D721Med (cell line): Measurements from ENCODE around the gene DOCK11.

ENCODE experiments used
- DNase-seq: peaks from one replicate; pipeline ENCODE4 v3.0.0; 2011; ENCODE audit warnings: low spot score; ENCODE audit not compliant: insufficient read length
- FAIRE-seq: peaks from 2 replicates; lab custom pipeline; 2011; peaks lifted over from hg19 to GRCh38; lab: Jason Lieb, UNC
- TF ChIP-seq, protein P1 (sequence below): IDR thresholded peaks from 2 replicates; pipeline ENCODE4 v1.5.1; 2012; ENCODE audit warnings: mild to moderate bottlenecking, control low read depth; ENCODE audit not compliant: insufficient read depth; ENCODE audit errors: missing control alignments

The DOCK11 gene

DNA sequence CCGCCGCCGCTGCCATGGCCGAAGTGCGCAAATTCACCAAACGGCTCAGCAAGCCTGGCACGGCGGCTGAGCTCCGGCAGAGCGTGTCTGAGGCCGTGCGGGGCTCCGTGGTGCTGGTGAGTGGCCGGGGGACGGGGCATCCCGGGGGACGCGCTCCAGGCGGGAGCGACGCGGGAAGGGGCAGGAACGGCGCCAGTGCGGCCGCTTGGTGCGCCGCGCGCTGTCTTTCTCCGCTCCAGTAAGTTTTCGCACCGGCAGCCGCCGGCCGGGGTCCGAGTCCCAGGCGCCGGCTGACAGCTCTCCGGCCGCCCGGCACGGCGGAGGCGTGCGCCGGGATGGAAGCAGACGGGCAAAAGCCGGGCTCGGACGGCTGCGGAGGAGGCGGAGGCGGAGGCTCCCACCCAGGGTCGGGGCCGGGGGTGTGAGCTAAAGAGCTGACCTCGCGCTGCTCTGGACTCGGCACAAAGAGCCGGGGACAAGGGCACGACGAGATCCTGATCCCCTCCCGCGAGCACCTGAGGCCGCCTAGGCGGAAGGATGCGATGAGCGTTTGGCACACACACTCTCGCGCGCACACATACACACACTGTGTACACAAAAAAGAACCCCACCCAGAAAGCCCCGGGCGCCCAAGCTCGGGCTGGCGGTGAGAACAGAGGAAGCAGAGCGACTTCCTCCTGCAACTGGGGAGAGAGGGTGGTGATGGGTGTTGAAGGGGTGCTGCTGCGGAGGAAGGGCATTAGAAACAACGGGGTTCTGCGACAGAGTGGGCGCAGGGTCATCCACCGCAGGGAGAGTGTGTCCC, 545 bp downstream of the DOCK11 start:
- no peak for DNase-seq
- no peak for FAIRE-seq
- TF ChIP-seq, protein P1, sequence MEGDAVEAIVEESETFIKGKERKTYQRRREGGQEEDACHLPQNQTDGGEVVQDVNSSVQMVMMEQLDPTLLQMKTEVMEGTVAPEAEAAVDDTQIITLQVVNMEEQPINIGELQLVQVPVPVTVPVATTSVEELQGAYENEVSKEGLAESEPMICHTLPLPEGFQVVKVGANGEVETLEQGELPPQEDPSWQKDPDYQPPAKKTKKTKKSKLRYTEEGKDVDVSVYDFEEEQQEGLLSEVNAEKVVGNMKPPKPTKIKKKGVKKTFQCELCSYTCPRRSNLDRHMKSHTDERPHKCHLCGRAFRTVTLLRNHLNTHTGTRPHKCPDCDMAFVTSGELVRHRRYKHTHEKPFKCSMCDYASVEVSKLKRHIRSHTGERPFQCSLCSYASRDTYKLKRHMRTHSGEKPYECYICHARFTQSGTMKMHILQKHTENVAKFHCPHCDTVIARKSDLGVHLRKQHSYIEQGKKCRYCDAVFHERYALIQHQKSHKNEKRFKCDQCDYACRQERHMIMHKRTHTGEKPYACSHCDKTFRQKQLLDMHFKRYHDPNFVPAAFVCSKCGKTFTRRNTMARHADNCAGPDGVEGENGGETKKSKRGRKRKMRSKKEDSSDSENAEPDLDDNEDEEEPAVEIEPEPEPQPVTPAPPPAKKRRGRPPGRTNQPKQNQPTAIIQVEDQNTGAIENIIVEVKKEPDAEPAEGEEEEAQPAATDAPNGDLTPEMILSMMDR: no peak

DNA sequence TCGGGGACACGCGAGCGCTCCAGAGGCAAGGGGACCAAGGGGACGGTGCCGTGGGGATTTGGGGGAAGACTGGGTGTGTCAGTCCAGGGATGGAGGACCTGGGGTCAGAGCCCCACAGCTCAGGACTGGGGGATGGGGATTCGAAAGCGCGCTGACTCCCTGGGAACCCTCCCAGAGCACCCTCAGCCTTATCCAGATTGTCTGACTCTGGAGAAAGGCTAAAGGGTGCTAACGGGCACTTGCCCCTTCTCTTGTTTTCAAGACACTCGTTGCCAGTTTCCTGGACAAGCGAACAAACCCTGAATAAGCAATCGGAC, 1.1 kb downstream of the DOCK11 start:
- DNase-seq (no peak), FAIRE-seq (no peak)
- TF ChIP-seq, protein P1: no peak

DNA sequence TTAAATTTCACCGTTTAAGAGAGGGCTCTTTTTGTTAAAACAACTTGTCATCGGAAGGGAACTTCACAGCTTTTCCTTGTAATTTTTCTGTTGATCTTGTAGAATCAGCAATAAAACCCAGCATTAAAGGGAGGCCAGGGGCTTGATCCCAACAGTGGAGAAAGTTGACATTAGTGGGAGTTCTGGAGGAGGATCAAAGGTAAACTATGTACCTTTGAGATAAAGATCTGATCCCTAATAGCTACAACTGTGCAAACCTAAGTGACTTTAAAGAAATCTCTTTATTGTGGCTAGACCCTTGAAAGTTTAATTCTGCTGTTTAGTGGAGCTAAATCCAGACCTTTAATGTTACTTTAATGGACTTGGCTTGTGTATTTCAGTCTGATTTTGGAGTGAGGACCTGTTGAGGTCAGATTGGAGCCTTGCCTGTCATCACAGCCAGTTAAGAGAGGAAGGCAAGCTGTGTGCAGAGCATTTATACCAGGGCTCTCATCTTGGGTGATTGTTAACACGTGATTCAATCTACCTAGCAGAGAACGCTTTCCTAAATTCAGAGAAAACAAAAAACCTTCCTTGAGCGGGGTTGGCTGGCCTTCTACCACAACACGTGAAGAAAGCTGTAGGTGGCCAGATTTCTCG, 1.7 kb downstream of the DOCK11 start:
- peak; percentile 25 for FAIRE-seq
- TF ChIP-seq, protein P1: no peak
- DNase-seq: no peak

DNA sequence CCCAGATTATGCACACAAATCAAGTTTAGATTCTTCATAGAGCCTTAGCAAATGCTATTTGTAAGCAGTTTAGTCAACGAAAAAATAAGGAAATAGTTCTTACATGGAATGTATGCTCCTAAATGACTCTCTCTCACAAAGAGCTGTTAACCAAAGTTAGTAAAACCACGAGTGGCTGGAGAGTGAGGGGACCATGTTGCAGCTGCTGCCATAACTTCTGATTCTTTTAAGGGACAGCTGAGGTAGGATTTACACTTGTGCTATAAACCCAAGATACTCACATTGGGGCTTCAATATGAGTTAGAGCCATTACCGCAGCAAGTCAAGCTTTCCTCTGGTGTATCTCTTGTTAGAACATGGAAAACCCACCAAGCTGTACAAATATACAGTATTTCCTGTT, 2.7 kb downstream of the DOCK11 start:
- no peak for DNase-seq
- TF ChIP-seq, protein P1: no peak
- no peak for FAIRE-seq

DNA sequence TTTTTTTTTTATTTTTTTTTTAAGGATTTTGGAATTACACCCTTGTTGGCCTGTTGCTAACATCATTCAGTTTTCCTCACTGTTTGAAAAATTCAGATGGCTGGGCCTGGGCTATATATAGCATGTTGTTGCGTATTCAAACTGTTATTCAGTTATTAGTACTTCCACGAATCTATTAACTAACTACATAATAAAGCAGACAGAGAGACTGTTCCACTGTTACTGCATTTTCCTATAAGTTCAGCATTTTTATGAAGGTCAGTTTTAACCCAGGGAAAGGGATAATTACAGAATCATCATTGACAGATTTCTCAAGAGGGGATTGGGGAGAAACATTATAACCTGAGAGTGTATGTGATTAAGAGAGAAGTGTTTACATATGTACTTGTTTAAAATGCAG, 3.1 kb downstream of the DOCK11 start:
- no peak for DNase-seq
- peak; percentile 25 for FAIRE-seq
- TF ChIP-seq, protein P1: no peak

DNA sequence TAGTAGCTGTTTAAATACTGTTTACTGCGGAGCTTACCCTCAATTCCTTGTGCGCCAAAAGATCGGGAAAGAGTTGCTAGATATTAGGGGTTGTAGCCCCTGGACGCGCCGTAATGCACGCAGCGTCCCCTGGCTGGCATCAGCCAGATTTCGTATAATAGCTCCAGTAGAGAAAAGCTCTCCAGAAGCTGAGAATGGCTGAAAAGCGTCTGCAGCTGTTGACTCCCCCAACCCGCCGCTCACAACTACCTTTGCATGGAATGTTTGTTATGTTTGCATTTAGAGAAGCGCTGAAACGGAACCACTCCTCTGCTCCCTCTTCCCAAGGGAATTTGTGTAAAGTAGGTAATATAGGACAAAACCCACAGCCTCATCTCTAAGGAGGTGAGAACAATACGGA, 3.7 kb downstream of the DOCK11 start:
- FAIRE-seq: no peak
- TF ChIP-seq, protein P1: no peak
- DNase-seq: no peak
